HG02943 (cell line): ENCODE measurements around the gene TTC24.
"Not testable (repeated sequence)": the region's sequence is repeated elsewhere in the genome, so short reads cannot be mapped to it uniquely, and the experiment has no call there.

ENCODE experiments used
- ATAC-seq: cut with Tn5 transposase; IDR thresholded peaks from one replicate; pipeline ENCODE4 v1.9.1; 2021; ENCODE audit warnings: mild to moderate bottlenecking, low read depth, moderate library complexity; ENCODE audit not compliant: unreplicated experiment

TTC24 gene

GRCh38 chr1:156579472-156579871 is at the start of gene TTC24:
Gene TTC24 (plus strand): TSS chr1:156579723. CDS start chr1:156581365, 1,642 bp downstream.
- ATAC-seq: no peak

- ATAC-seq: no peak
Observed at GRCh38 chr1:156530006-156530405, 49.5 kb upstream of the TTC24 start.

- ATAC-seq: no peak
Observed at GRCh38 chr1:156532374-156532773, 47.1 kb upstream of the TTC24 start.

GRCh38 chr1:156533568-156534220 is 45.8 kb upstream of the TTC24 start:
- ATAC-seq: no peak

- no peak for ATAC-seq
Observed at GRCh38 chr1:156534424-156535060, 45.0 kb upstream of the TTC24 start.

GRCh38 chr1:156537027-156537426 is 42.5 kb upstream of the TTC24 start:
- no peak for ATAC-seq

GRCh38 chr1:156538711-156539440 is 40.6 kb upstream of the TTC24 start:
- ATAC-seq: no peak

GRCh38 chr1:156539818-156540355 is 39.6 kb upstream of the TTC24 start:
- no peak for ATAC-seq

GRCh38 chr1:156540955-156541354 is 38.6 kb upstream of the TTC24 start:
- no peak for ATAC-seq

- no peak for ATAC-seq
Observed at GRCh38 chr1:156543066-156543465, 36.5 kb upstream of the TTC24 start.

- ATAC-seq: no peak
Observed at GRCh38 chr1:156544592-156545102, 34.9 kb upstream of the TTC24 start.

- ATAC-seq: no peak
Observed at GRCh38 chr1:156546267-156546666, 33.3 kb upstream of the TTC24 start.

- no peak for ATAC-seq
Observed at GRCh38 chr1:156547434-156547833, 32.1 kb upstream of the TTC24 start.

GRCh38 chr1:156547982-156548381 is 31.5 kb upstream of the TTC24 start:
- ATAC-seq: no peak

- ATAC-seq: no peak
Observed at GRCh38 chr1:156549390-156549789, 30.1 kb upstream of the TTC24 start.

GRCh38 chr1:156549831-156550230 is 29.7 kb upstream of the TTC24 start:
- no peak for ATAC-seq

GRCh38 chr1:156550346-156550745 is 29.2 kb upstream of the TTC24 start:
- ATAC-seq: no peak

GRCh38 chr1:156551066-156551643 is 28.4 kb upstream of the TTC24 start:
- ATAC-seq: no peak

- ATAC-seq: no peak
Observed at GRCh38 chr1:156551869-156552268, 27.7 kb upstream of the TTC24 start.

GRCh38 chr1:156552518-156552917 is 27.0 kb upstream of the TTC24 start:
- no peak for ATAC-seq

- ATAC-seq: not testable (repeated sequence)
Observed at GRCh38 chr1:156552937-156553336, 26.6 kb upstream of the TTC24 start.
